Liver (tissue), 9 donors: Measurements from ENCODE around the gene MIEN1. TPM values are rescaled to one million over a fixed set of nuclear protein-coding genes. Genes with fewer than 3 reads are reported as not detected.

Experiments used
- DNase-seq: peaks from one replicate; pipeline ENCODE4 v3.0.0-alpha.2; 2017; ENCODE audit warnings: low spot score
- H3K27ac ChIP-seq, 2 donors: one replicate each; pipeline ENCODE4 v1.7.0; 2013; ENCODE audit warnings: inconsistent platforms in 2 of 2, low read length in 2 of 2, control low read depth in 1 of 2, low read depth in 1 of 2, mild to moderate bottlenecking in 1 of 2
- H3K27me3 ChIP-seq, 4 donors: one replicate each; pipeline versions ENCODE4 v1.6.1 to v1.7.0; 2013; ENCODE audit warnings: low read length in 3 of 4, inconsistent platforms in 1 of 4, mild to moderate bottlenecking in 1 of 4, moderate library complexity in 1 of 4; ENCODE audit not compliant: control insufficient read depth in 4 of 4, insufficient read depth in 4 of 4
- H3K36me3 ChIP-seq, 4 donors: one replicate each; pipeline versions ENCODE4 v1.6.1 to v1.7.0; 2013; ENCODE audit warnings: low read length in 3 of 4, mild to moderate bottlenecking in 3 of 4, low read depth in 1 of 4, moderate library complexity in 1 of 4; ENCODE audit not compliant: control insufficient read depth in 4 of 4, insufficient read depth in 3 of 4
- H3K4me1 ChIP-seq, 4 donors: one replicate each; pipeline versions ENCODE4 v1.6.1 to v1.7.0; 2013; ENCODE audit warnings: low read length in 3 of 4, mild to moderate bottlenecking in 3 of 4, moderate library complexity in 1 of 4; ENCODE audit not compliant: control insufficient read depth in 4 of 4, insufficient read depth in 4 of 4
- H3K4me3 ChIP-seq, 3 donors: one replicate each; pipeline versions ENCODE4 v1.6.1 to v1.7.0; 2013; ENCODE audit warnings: low read length in 3 of 3, control low read depth in 1 of 3, low read depth in 1 of 3, mild to moderate bottlenecking in 1 of 3
- H3K9ac ChIP-seq, 2 donors: one replicate each; pipeline ENCODE4 v1.7.0; 2013; ENCODE audit warnings: low read length in 2 of 2, mild to moderate bottlenecking in 2 of 2, moderate library complexity in 2 of 2, control low read depth in 1 of 2, low read depth in 1 of 2
- H3K9me3 ChIP-seq, 4 donors: one replicate each; pipeline versions ENCODE4 v1.6.1 to v1.7.0; 2013; ENCODE audit warnings: low read length in 3 of 4; ENCODE audit not compliant: control insufficient read depth in 4 of 4
- EGR1 ChIP-seq, 2 donors: IDR thresholded peaks; 2 replicates each; pipeline ENCODE4 v1.6.1; 2016 to 2018; ENCODE audit warnings: antibody characterized with exemption in 2 of 2, low read depth in 2 of 2
- FOXA1 ChIP-seq: IDR thresholded peaks from 2 replicates; pipeline ENCODE4 v1.6.1; 2016; ENCODE audit warnings: antibody characterized with exemption
- FOXA2 ChIP-seq: IDR thresholded peaks from 2 replicates; pipeline ENCODE4 v1.6.1; 2016; ENCODE audit warnings: antibody characterized with exemption
- GABPA ChIP-seq, 2 donors: IDR thresholded peaks in 1 of 2; conservative IDR thresholded peaks in 1 of 2; 2 replicates each; pipeline ENCODE4 v1.6.1; 2016; ENCODE audit warnings: antibody characterized with exemption in 2 of 2, mild to moderate bottlenecking in 1 of 2, moderate library complexity in 1 of 2
- HNF4A ChIP-seq, 2 donors: conservative IDR thresholded peaks; 2 replicates each; pipeline ENCODE4 v1.6.1; 2016; ENCODE audit warnings: antibody characterized with exemption in 2 of 2, mild to moderate bottlenecking in 2 of 2
- HNF4G ChIP-seq: IDR thresholded peaks from 2 replicates; pipeline ENCODE4 v1.6.1; 2016; ENCODE audit warnings: antibody characterized with exemption
- JUND ChIP-seq, 2 donors: IDR thresholded peaks; 2 replicates each; pipeline ENCODE4 v1.6.1; 2016; ENCODE audit warnings: antibody characterized with exemption in 2 of 2
- NR2F2 ChIP-seq: IDR thresholded peaks from 2 replicates; pipeline ENCODE4 v1.6.1; 2016; ENCODE audit warnings: antibody characterized with exemption
- RAD21 ChIP-seq, 2 donors: IDR thresholded peaks; 2 replicates each; pipeline ENCODE4 v1.6.1; 2016; ENCODE audit warnings: antibody characterized with exemption in 2 of 2, mild to moderate bottlenecking in 2 of 2
- RXRA ChIP-seq, 2 donors: IDR thresholded peaks; 2 replicates each; pipeline ENCODE4 v1.6.1; 2017 to 2018; ENCODE audit warnings: antibody characterized with exemption in 2 of 2, mild to moderate bottlenecking in 1 of 2
- SP1 ChIP-seq: IDR thresholded peaks from 2 replicates; pipeline ENCODE4 v1.6.1; 2018; ENCODE audit warnings: antibody characterized with exemption, mild to moderate bottlenecking
- TAF1 ChIP-seq: conservative IDR thresholded peaks from 2 replicates; pipeline ENCODE4 v1.6.1; 2016; ENCODE audit warnings: antibody characterized with exemption, mild to moderate bottlenecking
- YY1 ChIP-seq: IDR thresholded peaks from 2 replicates; pipeline ENCODE4 v1.6.1; 2016; ENCODE audit warnings: antibody characterized with exemption, mild to moderate bottlenecking
- WGBS: extraction: QIAGEN DNeasy Blood & Tissue Kit; methylation state at CpG from one replicate; pipeline ENCODE4 v1.1.7; 2013; 5-methylcytosine and 5-hydroxymethylcytosine counted together
- polyA plus RNA-seq, 2 donors: library from polyadenylated mRNA; stranded (reverse) in 1 of 2; unstranded in 1 of 2; fragments of 200-250 nt in 1 of 2; fragments of >200 nt in 1 of 2; fragmentation: Nextera tagmentation in 1 of 2; extraction: Ambion mirVana in 1 of 2; gene quantifications; one replicate each; pipeline versions ENCODE4 v1.2.1 to v1.2.3, GENCODE V29; 2013 to 2015
- total RNA-seq, 2 donors: library from RNA; depleted of rRNA; stranded (reverse); fragments of >200 nt; gene quantifications; one replicate each; pipeline ENCODE4 v1.2.3, GENCODE V29; 2014
- TF ChIP-seq, protein P1 (sequence below): IDR thresholded peaks from 2 replicates; pipeline ENCODE4 v1.6.1; 2016; ENCODE audit warnings: antibody characterized with exemption, mild to moderate bottlenecking
- TF ChIP-seq, protein P2 (sequence below): fragments of 150-350 bp; IDR thresholded peaks from 2 replicates; pipeline ENCODE4 v1.5.1; 2017; ENCODE audit warnings: improper control_type of control experiment, low read depth, low read length; ENCODE audit not compliant: missing input control
- TF ChIP-seq, protein P3 (sequence below): IDR thresholded peaks from 2 replicates; pipeline ENCODE4 v1.6.1; 2016; ENCODE audit warnings: antibody characterized with exemption
- TF ChIP-seq, protein P4 (sequence below): IDR thresholded peaks from 2 replicates; pipeline ENCODE4 v1.6.1; 2016; ENCODE audit warnings: antibody characterized with exemption
- TF ChIP-seq, protein P5 (sequence below): IDR thresholded peaks from 2 replicates; pipeline ENCODE4 v1.6.1; 2016; ENCODE audit warnings: antibody characterized with exemption
- donor health status: healthy.
- donor health status: healthy.
- donor health status: healthy.
- donor health status: healthy.
- donor health status: healthy.

The MIEN1 gene
- total and polyA plus RNA-seq, 4 donors, result 11.1 to 99.0 (median 29.0) TPM

DNA sequence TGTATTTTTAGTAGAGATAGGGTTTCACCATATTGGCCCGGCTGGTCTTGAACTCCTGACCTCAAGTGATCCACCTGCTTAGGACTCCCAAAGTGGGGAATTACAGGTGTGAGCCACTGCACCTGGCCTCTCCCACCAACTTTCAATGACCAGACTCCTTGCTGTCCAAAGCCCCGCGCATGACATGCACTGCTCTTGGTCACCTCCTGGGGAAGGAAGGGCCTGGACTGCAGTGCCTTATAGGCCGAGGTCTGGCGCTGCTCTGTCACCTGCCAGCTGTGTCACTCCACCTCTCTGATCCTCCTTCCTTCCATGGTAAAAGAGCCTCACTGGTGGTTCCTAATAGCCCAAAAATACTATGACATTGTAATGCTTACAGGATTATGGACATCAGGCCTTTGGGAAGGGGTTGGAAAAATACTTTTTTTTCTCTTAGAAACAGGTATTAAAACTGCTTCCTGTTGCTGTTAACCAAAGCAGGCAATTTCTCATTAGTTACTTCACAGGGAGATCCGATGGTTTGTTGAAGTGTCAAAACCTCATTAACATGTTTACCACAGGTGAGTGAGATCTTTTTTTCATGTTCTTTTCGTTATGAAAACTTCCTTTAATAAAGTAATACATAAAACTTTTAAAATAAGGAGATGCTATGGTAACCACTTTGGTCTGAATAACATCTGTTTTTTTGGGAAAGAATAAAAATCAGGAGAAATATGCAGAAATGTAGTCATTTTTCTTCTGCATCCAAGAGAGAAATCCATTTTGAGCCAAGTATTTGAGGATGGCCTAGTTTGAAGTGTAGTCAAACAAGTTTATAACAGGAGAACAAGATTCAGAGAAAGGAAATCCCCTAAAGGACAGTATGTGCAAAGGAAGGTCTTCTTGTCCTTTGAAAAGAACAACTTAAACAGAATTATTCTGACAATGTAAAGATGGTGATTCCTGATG, 42.9 kb upstream of the MIEN1 start:
- no peak for DNase-seq
- peak overlapping the region in 1 of 2 donors; percentile 28 for H3K9ac ChIP-seq
- H3K9me3 ChIP-seq, result no peaks in the 10 kb centered on the region
- peak overlapping the region in 1 of 2 donors; percentile 57 for H3K27ac ChIP-seq
- WGBS, result 86% methylated on average over 7 of the region's 7 CpGs
- no peaks in the 10 kb centered on the region for H3K4me1 ChIP-seq
- no peak overlapping the region for H3K4me3 ChIP-seq
- no peaks in the 10 kb centered on the region for H3K36me3 ChIP-seq
- no peaks in the 10 kb centered on the region for H3K27me3 ChIP-seq
- no peak for TF ChIP-seq RAD21 (IDR thresholded peaks at IDR 0.05)
- TF ChIP-seq SP1, result no peak
- TF ChIP-seq, protein P1, sequence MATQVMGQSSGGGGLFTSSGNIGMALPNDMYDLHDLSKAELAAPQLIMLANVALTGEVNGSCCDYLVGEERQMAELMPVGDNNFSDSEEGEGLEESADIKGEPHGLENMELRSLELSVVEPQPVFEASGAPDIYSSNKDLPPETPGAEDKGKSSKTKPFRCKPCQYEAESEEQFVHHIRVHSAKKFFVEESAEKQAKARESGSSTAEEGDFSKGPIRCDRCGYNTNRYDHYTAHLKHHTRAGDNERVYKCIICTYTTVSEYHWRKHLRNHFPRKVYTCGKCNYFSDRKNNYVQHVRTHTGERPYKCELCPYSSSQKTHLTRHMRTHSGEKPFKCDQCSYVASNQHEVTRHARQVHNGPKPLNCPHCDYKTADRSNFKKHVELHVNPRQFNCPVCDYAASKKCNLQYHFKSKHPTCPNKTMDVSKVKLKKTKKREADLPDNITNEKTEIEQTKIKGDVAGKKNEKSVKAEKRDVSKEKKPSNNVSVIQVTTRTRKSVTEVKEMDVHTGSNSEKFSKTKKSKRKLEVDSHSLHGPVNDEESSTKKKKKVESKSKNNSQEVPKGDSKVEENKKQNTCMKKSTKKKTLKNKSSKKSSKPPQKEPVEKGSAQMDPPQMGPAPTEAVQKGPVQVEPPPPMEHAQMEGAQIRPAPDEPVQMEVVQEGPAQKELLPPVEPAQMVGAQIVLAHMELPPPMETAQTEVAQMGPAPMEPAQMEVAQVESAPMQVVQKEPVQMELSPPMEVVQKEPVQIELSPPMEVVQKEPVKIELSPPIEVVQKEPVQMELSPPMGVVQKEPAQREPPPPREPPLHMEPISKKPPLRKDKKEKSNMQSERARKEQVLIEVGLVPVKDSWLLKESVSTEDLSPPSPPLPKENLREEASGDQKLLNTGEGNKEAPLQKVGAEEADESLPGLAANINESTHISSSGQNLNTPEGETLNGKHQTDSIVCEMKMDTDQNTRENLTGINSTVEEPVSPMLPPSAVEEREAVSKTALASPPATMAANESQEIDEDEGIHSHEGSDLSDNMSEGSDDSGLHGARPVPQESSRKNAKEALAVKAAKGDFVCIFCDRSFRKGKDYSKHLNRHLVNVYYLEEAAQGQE, result no peak
- no peak for TF ChIP-seq HNF4G
- no peak for TF ChIP-seq TAF1
- no peak for TF ChIP-seq GABPA (IDR thresholded peaks at IDR 0.05 in 1 of 2, conservative IDR thresholded peaks at IDR 0.05 in 1 of 2)
- TF ChIP-seq FOXA1, result no peak
- no peak for TF ChIP-seq NR2F2
- TF ChIP-seq, protein P2, sequence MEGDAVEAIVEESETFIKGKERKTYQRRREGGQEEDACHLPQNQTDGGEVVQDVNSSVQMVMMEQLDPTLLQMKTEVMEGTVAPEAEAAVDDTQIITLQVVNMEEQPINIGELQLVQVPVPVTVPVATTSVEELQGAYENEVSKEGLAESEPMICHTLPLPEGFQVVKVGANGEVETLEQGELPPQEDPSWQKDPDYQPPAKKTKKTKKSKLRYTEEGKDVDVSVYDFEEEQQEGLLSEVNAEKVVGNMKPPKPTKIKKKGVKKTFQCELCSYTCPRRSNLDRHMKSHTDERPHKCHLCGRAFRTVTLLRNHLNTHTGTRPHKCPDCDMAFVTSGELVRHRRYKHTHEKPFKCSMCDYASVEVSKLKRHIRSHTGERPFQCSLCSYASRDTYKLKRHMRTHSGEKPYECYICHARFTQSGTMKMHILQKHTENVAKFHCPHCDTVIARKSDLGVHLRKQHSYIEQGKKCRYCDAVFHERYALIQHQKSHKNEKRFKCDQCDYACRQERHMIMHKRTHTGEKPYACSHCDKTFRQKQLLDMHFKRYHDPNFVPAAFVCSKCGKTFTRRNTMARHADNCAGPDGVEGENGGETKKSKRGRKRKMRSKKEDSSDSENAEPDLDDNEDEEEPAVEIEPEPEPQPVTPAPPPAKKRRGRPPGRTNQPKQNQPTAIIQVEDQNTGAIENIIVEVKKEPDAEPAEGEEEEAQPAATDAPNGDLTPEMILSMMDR, result no peak
- TF ChIP-seq YY1, result no peak
- TF ChIP-seq FOXA2, result no peak
- TF ChIP-seq, protein P3, sequence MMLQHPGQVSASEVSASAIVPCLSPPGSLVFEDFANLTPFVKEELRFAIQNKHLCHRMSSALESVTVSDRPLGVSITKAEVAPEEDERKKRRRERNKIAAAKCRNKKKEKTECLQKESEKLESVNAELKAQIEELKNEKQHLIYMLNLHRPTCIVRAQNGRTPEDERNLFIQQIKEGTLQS, result no peak
- TF ChIP-seq, protein P4, sequence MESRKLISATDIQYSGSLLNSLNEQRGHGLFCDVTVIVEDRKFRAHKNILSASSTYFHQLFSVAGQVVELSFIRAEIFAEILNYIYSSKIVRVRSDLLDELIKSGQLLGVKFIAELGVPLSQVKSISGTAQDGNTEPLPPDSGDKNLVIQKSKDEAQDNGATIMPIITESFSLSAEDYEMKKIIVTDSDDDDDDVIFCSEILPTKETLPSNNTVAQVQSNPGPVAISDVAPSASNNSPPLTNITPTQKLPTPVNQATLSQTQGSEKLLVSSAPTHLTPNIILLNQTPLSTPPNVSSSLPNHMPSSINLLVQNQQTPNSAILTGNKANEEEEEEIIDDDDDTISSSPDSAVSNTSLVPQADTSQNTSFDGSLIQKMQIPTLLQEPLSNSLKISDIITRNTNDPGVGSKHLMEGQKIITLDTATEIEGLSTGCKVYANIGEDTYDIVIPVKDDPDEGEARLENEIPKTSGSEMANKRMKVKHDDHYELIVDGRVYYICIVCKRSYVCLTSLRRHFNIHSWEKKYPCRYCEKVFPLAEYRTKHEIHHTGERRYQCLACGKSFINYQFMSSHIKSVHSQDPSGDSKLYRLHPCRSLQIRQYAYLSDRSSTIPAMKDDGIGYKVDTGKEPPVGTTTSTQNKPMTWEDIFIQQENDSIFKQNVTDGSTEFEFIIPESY, result no peak
- no peak for TF ChIP-seq JUND (IDR thresholded peaks at IDR 0.05)
- TF ChIP-seq RXRA (IDR thresholded peaks at IDR 0.05), result no peak
- no peak for TF ChIP-seq EGR1 (IDR thresholded peaks at IDR 0.05; ENCODE audit: low read depth in 2 of 2)
- no peak for TF ChIP-seq HNF4A (conservative IDR thresholded peaks at IDR 0.05)
- TF ChIP-seq, protein P5, sequence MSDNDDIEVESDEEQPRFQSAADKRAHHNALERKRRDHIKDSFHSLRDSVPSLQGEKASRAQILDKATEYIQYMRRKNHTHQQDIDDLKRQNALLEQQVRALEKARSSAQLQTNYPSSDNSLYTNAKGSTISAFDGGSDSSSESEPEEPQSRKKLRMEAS, result no peak
